Measurements from ENCODE around the gene CERS4.
"Not testable (repeated sequence)": the region's sequence is repeated elsewhere in the genome, so short reads cannot be mapped to it uniquely, and the experiment has no call there.

Gene CERS4

DNA sequence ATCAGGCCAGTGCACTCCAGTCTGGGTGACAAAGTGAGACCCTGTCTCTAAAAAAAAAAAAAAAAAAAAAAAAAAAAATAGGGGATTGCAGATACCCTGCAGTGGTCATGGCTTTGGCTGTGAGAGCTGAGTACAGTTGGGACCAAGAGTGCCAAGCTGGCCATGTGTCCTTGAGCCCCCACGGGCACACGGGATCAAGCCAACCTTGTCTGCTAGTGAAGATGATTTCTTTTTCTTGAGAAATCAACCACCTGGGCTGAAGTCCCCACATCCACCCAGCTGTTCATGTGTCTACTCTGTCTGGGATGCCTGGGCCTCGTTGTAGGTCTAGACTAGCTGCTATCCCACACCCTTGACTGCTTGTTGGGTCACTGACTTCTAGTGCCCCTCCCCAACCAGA is 34.0 kb downstream of the CERS4 start:
- no peak for DNase-seq (ENCODE audit: low read depth, low spot score)

DNA sequence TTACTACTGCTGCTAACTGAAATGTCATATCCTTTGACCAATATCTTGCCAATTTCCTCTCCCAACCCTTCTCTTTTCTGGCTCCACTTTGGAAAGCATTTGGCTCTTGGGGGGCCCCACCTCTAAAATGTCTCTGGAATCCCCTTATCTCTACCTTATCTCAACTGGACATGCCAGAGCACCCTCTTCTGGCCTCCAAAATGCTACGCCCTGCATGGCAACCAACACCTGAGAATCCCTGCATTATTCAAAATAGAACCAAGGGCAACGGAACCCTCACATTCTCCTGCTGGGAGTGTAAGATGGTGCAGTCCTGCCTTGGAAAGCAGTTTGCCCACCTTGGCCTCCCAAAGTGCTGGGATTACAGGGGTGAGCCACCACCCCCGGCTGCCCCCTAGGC is 35.3 kb downstream of the CERS4 start:
- DNase-seq (ENCODE audit: low read depth, low spot score): no peak

DNA sequence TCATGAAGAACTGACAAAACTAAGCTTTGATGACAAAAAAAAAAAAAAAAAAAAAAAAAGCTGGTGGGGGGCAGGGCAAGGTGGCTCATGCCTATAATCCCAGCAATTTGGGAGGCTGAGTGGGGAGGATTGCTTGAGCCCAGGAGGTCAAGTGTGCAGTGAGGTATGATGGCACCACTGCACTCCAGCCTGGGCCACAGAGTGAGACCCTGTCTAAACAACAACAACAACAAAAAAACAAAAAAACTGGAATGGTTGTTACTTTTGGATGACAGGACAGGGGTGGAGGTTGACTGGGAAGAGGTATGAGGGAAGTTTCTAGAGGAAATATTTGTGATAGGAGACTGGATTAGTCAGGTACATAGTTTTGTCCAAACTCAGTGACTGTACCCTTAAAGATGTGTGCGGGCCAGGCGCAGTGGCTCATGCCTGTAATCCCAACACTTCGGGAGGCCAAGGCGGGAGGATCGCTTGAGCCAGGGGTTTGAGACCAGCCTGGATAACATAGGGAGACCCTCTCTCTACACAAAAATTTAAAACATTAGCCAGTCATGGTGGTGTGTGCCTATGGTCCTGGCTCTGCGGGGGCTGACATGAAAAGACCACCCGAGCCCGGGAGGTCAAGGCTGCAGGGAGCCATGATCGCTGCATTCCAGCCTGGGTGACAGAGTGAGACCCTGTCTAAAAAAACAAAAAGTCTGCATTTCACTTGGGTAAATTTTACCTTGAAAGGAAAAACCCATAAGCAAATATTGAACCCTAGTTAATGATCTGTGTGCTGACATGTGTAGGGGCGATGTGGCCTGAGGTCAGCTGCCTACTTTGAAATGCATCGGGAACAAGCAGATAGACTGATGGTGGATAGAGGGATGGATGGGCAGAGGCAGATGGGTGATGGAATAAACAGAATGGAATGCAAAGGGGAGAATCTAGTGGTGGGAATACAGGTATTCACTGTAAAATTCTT is 37.0 kb downstream of the CERS4 start:
- no peak for DNase-seq (ENCODE audit: low read depth, low spot score)

DNA sequence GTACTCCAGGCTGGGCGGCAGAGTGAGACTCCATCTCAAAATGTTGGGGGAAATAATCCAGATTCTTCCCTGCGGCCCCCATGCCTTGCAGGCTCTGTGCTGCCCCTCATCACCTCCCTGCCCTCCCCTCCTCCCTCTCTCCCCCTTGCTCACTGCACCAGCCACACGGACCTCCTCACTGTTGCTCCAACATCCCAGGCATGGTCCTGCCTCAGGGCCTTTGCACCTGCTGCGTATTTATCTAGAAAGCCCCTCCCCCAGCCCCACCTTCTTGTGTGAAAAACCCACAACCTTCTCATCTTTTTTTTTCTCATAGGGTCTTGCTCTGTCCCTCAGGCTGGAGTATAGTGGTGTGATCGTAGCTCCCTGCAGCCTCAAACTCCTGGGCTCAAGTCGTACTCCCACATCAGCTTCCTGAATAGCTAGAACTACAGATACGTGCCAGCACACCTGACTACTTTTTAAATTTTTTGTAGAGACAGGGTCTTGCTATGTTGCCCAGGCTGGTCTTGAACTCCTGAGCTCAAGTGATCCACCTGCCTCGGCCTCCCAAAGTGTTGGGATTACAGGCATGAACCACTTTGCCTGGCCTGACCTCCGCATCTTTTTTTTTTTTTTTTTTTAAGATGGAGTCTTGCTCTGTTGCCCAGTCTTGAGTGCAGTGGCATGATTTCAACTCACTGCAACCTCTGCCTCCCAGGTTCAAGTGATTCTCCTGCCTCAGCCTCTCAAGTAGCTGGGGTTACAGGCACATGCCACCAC is 38.1 kb downstream of the CERS4 start:
- not testable (repeated sequence) for DNase-seq (ENCODE audit: low read depth, low spot score)

DNA sequence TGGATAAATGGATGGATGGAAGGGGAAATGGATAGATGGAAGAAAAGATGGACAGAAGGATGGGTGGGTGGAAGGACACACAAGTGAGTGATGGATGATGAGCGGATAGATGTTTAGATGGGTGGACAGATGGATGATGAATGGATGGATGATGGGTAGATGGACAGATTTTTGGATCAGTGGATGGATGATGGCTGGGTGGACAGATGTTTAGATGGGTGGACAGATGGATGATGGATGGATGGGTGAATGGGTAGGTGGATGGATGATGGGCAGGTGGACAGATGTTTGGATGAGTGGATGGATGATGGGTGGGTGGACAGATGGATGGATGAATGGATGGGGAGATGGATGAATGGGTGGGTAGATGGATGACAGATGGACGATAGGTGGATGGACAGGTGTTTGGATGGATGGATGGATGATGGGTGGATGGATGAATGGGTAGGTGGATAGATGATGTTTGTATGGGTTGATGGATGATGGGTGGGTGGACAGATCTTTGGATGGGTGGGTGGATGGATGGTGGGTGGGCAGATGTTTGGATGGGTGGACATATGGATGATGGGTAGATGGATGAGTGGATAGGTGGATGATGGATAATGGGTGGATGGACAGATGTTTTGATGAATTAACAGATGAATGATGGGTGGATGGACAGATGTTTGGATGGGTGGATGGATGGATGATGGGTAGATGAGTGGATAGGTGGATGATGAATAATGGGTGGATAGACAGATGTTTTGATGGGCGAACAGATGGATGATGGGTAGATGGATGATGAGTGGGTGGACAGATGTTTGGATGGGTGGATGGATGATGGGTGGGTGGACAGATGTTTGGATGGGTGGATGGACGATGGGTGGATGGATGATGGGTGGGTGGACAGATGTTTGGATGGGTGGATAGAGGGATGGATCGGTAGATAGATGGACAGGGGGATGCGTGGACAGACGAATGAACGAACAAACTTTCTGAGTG is 39.5 kb downstream of the CERS4 start:
- DNase-seq (ENCODE audit: low read depth, low spot score): no peak

DNA sequence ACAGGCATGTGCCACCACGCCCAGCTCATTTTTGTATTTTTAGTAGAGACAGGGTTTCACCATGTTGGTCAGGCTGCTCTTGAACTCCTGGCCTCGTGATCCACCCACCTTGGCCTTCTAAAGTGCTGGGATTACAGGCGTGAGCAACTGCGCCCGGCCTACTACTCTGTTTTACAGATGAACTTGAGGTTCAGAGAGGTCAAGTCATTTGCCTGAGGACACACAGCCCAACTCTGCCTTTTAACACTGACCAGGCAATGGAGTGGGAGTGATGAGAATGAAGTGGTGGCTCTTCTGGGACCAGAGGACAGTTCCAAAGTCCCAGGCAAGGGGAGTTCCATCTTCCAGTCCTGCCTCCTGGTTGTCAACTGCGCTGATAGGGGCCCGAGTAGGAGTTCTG is 41.4 kb downstream of the CERS4 start:
- DNase-seq (ENCODE audit: low read depth, low spot score): no peak

DNA sequence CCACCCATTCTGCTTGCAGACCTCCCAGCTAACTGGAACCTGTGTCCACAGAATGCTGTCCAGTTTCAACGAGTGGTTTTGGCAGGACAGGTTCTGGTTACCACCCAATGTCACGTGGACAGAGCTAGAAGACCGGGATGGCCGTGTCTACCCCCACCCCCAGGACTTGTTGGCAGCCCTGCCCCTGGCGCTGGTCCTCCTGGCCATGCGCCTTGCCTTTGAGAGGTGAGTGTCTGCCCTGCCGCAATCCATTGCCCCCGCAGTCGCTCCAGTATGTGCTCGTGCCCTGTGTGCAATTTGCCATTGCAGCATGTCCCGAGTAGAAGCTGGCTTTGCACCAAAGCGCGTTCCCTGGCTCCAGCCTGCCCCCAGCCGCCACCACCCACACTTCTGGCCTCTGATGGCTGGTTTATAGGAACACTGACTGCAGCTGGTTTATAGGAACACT is 41.9 kb downstream of the CERS4 start:
- DNase-seq (ENCODE audit: low read depth, low spot score): peak; percentile 59

DNA sequence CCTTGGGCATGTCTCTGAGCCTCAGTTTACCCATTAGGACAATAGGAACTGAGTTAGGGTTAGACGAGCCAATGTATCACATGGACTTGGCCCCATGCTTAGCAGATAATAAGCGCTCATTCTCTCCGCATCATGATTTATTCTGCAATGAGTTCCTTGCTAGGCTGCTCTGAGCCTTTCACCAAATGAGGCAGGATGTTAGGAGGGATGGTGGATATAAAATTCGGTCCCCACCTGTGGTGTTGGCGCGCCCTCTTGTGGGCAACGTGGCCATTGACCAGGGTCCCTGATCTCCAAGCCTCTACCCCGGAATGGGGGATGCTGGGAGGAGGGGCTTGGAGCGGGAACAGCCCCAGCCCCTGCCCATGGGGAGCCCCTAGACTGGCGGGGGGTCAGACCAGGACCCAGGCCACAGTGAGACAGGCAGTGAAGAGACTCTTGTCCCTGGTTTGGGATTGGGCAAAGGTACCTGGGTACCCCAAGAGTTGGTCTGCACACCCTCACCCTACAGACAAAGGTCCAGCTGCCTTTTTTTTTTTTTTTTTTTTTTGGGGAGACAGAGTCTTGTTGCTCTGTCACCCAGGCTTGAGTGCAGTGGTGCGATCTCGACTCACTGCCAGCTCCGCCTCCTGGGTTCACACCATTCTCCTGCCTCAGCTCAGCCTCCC is 43.9 kb downstream of the CERS4 start:
- DNase-seq (ENCODE audit: low read depth, low spot score): peak; percentile 90

DNA sequence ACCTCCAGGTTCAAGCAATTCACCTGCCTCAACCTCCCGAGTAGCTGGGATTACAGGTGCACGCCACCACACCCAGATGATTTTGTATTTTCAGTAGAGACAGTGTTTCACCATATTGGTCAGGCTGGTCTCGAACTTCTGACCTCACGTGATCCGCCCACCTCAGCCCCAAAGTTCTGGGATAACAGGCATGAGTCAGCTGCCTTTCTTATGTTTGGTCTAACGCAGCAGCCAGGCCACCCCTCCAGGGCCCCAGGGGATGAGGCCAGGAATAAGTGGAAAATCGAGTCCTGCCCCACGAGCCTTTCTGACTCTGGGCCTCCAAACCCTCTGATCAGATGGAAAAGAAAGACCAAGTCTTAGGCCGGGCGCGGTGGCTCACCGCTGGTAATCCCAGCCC is 44.5 kb downstream of the CERS4 start:
- no peak for DNase-seq (ENCODE audit: low read depth, low spot score)

DNA sequence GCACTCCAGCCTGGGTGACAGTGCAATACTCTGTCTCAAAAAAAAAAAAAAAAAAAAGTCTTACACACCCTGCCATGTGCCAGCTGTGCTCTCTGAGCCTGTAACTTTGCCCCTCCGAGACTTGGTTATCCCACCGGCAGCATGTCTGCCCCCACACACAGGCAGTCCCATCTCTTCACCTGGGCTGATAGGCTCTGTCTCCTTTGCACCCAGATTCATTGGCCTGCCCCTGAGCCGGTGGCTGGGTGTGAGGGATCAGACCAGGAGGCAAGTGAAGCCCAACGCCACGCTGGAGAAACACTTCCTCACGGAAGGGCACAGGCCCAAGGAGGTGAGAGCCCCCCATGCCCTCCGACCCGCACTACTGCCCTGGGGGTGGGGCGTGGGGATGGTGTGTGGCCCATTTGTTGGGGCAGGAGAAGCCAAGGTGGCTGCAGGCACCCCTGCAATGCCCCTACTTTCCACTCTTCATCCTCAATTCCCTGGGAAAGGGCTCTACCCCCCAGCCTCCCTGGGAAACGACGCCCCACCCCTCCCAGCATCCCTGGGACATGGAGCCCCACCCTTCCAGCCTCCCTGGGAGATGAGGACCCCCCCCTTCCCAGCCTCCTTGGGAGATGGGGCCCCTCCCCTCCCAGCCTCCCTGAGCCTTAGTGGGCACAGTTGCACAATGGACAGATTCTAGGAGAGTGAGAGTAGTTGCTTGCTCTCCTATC is 45.3 kb downstream of the CERS4 start:
- no peak for DNase-seq (ENCODE audit: low read depth, low spot score)

DNA sequence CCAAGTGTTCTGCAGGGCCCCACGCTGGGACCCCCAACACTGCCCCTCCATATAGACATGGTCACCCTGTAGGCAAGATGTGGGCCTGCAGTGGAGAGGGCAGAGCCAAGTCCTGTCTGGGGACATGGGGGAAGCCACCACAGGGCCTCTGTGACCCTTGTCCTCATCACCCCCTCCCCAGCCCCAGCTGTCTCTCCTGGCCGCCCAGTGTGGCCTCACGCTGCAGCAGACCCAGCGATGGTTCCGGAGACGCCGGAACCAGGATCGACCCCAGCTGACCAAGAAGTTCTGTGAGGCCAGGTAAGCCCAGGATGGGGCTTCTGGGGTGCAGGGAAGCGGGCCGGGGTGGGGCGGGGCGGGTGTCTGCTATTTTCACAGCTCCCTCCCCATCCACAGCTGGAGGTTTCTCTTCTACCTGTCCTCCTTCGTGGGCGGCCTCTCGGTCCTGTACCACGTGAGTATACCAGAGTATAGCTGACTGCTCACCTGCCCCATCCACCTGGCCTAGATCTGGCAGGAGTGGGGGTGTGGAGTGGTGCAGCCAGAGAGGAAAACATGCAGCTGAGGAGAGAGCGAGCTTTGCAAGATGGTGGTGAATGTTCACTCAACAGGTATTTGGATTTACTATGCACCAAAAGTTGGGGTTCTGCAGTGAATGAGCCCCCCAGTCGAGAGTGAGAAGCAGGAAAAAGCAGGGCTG is 46.4 kb downstream of the CERS4 start:
- DNase-seq (ENCODE audit: low read depth, low spot score): no peak

DNA sequence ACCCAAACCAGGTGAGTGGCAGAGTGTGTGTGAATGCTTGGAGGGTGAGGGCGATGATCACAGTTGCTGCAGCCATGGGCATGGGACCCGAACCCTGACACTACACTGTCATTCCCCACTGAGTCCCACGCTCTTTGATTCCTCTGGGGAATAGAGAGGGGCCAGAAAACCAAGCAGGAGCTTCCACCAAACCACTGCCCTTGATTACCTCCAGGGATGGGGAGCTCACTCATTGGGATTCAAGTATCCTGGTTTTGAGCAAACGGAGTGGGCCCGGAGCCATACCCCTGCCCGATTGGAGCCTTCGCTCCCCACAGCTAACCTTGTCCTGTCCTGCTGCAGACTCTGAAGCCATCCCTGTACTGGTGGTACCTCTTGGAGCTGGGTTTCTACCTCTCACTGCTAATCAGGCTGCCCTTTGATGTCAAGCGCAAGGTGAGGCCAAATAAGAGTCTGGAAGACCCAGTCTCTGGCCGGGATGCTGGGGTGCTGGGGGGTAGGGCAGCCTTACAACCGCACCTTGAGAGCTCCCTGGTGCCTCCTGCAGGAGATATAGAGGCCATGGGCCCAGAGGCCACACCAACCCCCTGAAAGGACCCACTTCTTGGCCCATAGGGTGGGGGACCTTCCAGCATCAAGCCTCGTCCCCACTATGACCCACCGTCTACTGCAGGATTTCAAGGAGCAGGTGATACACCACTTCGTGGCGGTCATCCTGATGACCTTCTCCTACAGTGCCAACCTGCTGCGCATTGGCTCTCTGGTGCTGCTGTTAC is 47.3 kb downstream of the CERS4 start:
- no peak for DNase-seq (ENCODE audit: low read depth, low spot score)

DNA sequence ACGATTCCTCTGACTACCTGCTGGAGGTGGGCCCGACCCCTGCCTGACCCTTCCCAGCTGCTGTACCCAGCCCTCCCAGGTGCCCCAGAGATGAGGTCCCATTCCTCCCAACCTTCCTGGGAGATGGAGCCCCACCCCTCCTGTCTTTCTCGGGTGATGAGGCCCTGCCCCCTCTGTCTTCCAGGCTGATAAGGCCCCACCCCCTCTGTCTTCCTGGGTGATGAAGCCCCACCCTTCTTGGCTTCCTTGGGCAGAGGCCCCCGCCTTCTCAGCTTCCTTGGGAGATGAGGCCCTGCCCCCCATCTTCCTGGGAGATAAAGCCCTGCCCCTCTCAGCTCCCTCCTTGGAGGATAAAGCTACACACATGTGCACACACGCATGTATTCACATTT is 47.9 kb downstream of the CERS4 start:
- DNase-seq (ENCODE audit: low read depth, low spot score): no peak

DNA sequence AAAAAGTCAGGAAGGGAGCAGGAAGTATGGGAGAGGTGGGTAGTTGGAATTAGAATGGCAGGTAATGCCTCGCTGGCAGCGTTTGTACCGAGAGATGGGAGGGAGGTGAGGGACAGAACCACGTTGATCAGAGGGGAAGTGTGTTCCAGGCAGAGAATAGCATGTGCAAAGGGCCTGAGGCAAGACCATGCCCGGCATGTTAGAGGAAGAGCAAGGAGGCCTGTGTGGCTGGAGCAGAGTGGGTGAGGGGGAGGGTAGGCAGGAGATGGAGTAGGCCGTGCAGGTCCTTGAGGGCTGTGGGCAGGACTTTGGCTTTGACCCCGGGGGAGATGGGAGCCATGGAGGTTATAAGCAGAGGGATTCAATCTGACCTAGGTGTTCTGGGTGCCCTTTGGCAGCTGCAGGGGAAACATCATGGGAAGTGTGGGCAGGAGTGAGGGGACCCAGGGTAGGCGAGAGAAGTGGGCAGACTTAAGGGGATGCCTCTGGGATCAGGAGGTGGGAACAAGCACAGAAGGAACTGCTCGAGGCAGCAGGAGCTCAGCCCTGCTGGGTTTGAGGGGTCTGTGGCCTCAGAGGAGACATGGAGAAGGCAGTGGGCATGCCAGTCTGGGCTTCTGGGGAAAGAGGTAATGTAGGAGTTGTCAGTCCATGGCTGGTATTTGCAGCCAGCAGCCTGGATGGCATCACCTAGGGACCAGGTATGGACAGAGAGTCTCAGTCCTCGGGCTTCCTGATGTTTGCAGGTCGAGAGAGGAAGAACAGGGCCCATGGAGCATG is 50.2 kb downstream of the CERS4 start:
- no peak for DNase-seq (ENCODE audit: low read depth, low spot score)

DNA sequence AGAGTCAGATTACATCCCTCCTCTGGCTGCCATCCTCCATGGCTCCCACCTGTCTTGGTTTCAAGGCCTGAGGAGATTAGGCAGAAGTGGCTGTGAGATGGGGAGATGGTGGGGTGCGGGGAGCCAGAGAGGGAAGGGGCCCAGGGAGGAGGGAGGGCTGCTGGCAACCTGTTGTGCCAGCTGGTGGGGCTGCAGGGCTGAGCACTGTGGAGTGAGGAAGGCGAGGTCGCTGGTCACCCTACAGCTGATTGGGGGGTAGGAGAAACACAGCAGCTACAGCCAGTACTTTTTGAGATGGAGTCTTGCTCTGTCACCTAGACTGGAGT is 50.7 kb downstream of the CERS4 start:
- no peak for DNase-seq (ENCODE audit: low read depth, low spot score)

DNA sequence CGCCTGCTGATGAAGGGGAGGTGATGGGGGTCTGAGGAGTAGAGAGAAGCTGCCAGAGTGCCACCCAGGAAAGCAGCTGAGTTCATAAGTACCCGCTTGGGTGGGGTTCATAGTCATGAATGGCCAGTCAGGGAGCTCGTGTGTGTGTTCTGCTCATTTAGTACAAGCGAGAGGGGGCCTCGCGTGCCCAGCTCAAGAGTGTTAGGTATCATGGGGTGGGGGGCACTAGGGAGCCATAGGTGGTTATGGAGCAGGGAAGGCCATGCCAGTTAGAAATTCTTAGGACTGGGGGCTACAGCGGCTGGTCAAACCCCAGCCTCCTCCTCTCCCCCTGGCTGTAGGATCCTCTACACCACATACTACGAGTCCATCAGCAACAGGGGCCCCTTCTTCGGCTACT is 52.2 kb downstream of the CERS4 start:
- DNase-seq (ENCODE audit: low read depth, low spot score): no peak

DNA sequence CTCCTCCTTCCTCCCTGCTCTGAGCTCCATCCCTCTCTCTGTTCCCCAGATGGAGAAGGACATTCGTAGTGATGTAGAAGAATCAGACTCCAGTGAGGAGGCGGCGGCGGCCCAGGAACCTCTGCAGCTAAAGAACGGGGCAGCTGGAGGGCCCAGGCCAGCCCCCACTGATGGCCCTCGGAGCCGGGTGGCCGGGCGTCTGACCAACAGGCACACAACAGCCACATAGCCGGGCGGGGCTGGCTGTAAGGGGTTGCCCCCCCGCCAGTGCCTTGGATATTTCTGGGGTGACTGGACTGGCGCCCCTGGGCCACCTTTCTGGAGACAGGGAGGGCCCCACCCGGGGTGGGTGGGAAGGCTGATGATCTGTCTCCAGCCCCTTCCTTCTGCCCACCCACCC is 52.7 kb downstream of the CERS4 start:
- no peak for DNase-seq (ENCODE audit: low read depth, low spot score)

DNA sequence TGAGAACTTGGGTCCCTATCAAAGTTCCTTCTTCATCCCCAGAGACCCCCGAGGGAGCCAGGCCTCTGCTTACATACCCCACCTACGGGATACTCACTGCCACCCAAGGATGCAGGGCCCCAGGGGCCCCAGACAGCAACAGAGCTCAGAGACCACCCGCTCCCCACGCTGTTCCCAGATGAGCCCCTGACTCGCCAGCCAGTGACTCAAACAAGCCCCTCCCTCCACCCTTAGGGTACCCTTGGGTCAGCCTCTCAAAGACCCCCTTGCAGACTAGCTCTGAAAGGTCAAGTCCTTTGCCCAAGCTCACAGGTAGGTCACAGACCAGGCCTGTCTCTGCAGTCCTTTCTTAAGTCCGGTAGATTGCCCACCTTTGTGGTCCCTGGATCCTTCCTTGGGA is 53.3 kb downstream of the CERS4 start:
- no peak for DNase-seq (ENCODE audit: low read depth, low spot score)

All from astrocyte of the hippocampus (primary cell).